Measurements from ENCODE around the gene CCNQ.

CCNQ gene

GRCh38 chrX:153562546-153562945 lies 36.4 kb downstream of the CCNQ start:
- no peaks in the 10 kb centered on the region for H3K9me3 Mint-ChIP-seq
- no peaks in the 10 kb centered on the region for H3K36me3 Mint-ChIP-seq (ENCODE audit: low read depth)
- H3K27ac Mint-ChIP-seq = no peak overlapping the region
- no peaks in the 10 kb centered on the region for H3K27me3 Mint-ChIP-seq
- no peak overlapping the region for H3K4me3 Mint-ChIP-seq
- H3K4me1 Mint-ChIP-seq (ENCODE audit: low read depth) = no peaks in the 10 kb centered on the region

- Mint-ChIP-seq H3K4me1 (ENCODE audit: low read depth) (no peaks in the 10 kb centered on the region), H3K4me3 (no peak overlapping the region), H3K27ac (no peak overlapping the region), H3K36me3 (ENCODE audit: low read depth) (no peaks in the 10 kb centered on the region), H3K9me3 (no peaks in the 10 kb centered on the region), H3K27me3 (no peaks in the 10 kb centered on the region)
Measured at GRCh38 chrX:153561337-153561736, 37.6 kb downstream of the CCNQ start.

GRCh38 chrX:153560466-153560865 lies 38.5 kb downstream of the CCNQ start:
- Mint-ChIP-seq H3K36me3 (ENCODE audit: low read depth) (no peaks in the 10 kb centered on the region), H3K4me1 (ENCODE audit: low read depth) (no peaks in the 10 kb centered on the region), H3K9me3 (no peaks in the 10 kb centered on the region), H3K27me3 (no peaks in the 10 kb centered on the region), H3K27ac (no peak overlapping the region), H3K4me3 (no peak overlapping the region)

GRCh38 chrX:153560000-153560399 lies 38.9 kb downstream of the CCNQ start:
- Mint-ChIP-seq H3K27ac (no peak overlapping the region), H3K27me3 (no peaks in the 10 kb centered on the region), H3K4me3 (no peak overlapping the region), H3K36me3 (ENCODE audit: low read depth) (no peaks in the 10 kb centered on the region), H3K4me1 (ENCODE audit: low read depth) (no peaks in the 10 kb centered on the region), H3K9me3 (no peaks in the 10 kb centered on the region)

- no peak overlapping the region for H3K27ac Mint-ChIP-seq
- no peak overlapping the region for H3K4me3 Mint-ChIP-seq
- no peaks in the 10 kb centered on the region for H3K36me3 Mint-ChIP-seq (ENCODE audit: low read depth)
- H3K4me1 Mint-ChIP-seq (ENCODE audit: low read depth) = no peaks in the 10 kb centered on the region
- no peaks in the 10 kb centered on the region for H3K27me3 Mint-ChIP-seq
- no peaks in the 10 kb centered on the region for H3K9me3 Mint-ChIP-seq
Measured at GRCh38 chrX:153557618-153558355, 41.2 kb downstream of the CCNQ start.

- Mint-ChIP-seq H3K4me1 (ENCODE audit: low read depth) (no peaks in the 10 kb centered on the region), H3K27ac (no peak overlapping the region), H3K4me3 (no peak overlapping the region), H3K27me3 (no peaks in the 10 kb centered on the region), H3K36me3 (ENCODE audit: low read depth) (no peaks in the 10 kb centered on the region), H3K9me3 (no peaks in the 10 kb centered on the region)
Measured at GRCh38 chrX:153556767-153557166, 42.2 kb downstream of the CCNQ start.

- no peak overlapping the region for H3K4me3 Mint-ChIP-seq
- no peaks in the 10 kb centered on the region for H3K9me3 Mint-ChIP-seq
- no peaks in the 10 kb centered on the region for H3K27me3 Mint-ChIP-seq
- no peak overlapping the region for H3K27ac Mint-ChIP-seq
- H3K36me3 Mint-ChIP-seq (ENCODE audit: low read depth) = no peaks in the 10 kb centered on the region
- H3K4me1 Mint-ChIP-seq (ENCODE audit: low read depth) = no peaks in the 10 kb centered on the region
Measured at GRCh38 chrX:153554519-153555167, 44.3 kb downstream of the CCNQ start.

GRCh38 chrX:153551135-153551534 lies 47.8 kb downstream of the CCNQ start:
- Mint-ChIP-seq H3K4me1 (ENCODE audit: low read depth) (no peaks in the 10 kb centered on the region), H3K4me3 (no peak overlapping the region), H3K36me3 (ENCODE audit: low read depth) (no peaks in the 10 kb centered on the region), H3K27ac (no peak overlapping the region), H3K27me3 (no peaks in the 10 kb centered on the region), H3K9me3 (no peaks in the 10 kb centered on the region)

- Mint-ChIP-seq H3K27me3 (no peaks in the 10 kb centered on the region), H3K9me3 (no peaks in the 10 kb centered on the region), H3K4me1 (ENCODE audit: low read depth) (no peaks in the 10 kb centered on the region), H3K4me3 (no peak overlapping the region), H3K27ac (no peak overlapping the region), H3K36me3 (ENCODE audit: low read depth) (no peaks in the 10 kb centered on the region)
Measured at GRCh38 chrX:153549807-153550206, 49.1 kb downstream of the CCNQ start.

- no peaks in the 10 kb centered on the region for H3K36me3 Mint-ChIP-seq (ENCODE audit: low read depth)
Measured at GRCh38 chrX:153549231-153549630, 49.7 kb downstream of the CCNQ start.

GRCh38 chrX:153547195-153547594 lies 51.7 kb downstream of the CCNQ start:
- no peaks in the 10 kb centered on the region for H3K4me1 Mint-ChIP-seq (ENCODE audit: low read depth)
- no peak overlapping the region for H3K4me3 Mint-ChIP-seq
- no peaks in the 10 kb centered on the region for H3K36me3 Mint-ChIP-seq (ENCODE audit: low read depth)
- no peaks in the 10 kb centered on the region for H3K9me3 Mint-ChIP-seq
- no peak overlapping the region for H3K27ac Mint-ChIP-seq
- no peaks in the 10 kb centered on the region for H3K27me3 Mint-ChIP-seq

More at GRCh38 chrX:153549231-153549630, 49.7 kb downstream of the CCNQ start:
- no peaks in the 10 kb centered on the region for H3K27me3 Mint-ChIP-seq
- no peak overlapping the region for H3K27ac Mint-ChIP-seq
- no peaks in the 10 kb centered on the region for H3K4me1 Mint-ChIP-seq (ENCODE audit: low read depth)
- no peak overlapping the region for H3K4me3 Mint-ChIP-seq
- H3K9me3 Mint-ChIP-seq = no peaks in the 10 kb centered on the region

GRCh38 chrX:153546386-153546785 lies 52.6 kb downstream of the CCNQ start:
- no peaks in the 10 kb centered on the region for H3K4me1 Mint-ChIP-seq (ENCODE audit: low read depth)
- no peaks in the 10 kb centered on the region for H3K36me3 Mint-ChIP-seq (ENCODE audit: low read depth)
- H3K27ac Mint-ChIP-seq = no peak overlapping the region
- H3K4me3 Mint-ChIP-seq = no peak overlapping the region
- no peaks in the 10 kb centered on the region for H3K9me3 Mint-ChIP-seq
- H3K27me3 Mint-ChIP-seq = no peaks in the 10 kb centered on the region

- no peaks in the 10 kb centered on the region for H3K4me1 Mint-ChIP-seq (ENCODE audit: low read depth)
- no peaks in the 10 kb centered on the region for H3K9me3 Mint-ChIP-seq
- H3K36me3 Mint-ChIP-seq (ENCODE audit: low read depth) = no peaks in the 10 kb centered on the region
- H3K27ac Mint-ChIP-seq = no peak overlapping the region
- H3K4me3 Mint-ChIP-seq = no peak overlapping the region
- H3K27me3 Mint-ChIP-seq = no peaks in the 10 kb centered on the region
Measured at GRCh38 chrX:153544727-153545126, 54.2 kb downstream of the CCNQ start.

- no peaks in the 10 kb centered on the region for H3K36me3 Mint-ChIP-seq (ENCODE audit: low read depth)
- no peaks in the 10 kb centered on the region for H3K27me3 Mint-ChIP-seq
- H3K4me3 Mint-ChIP-seq = no peak overlapping the region
- no peak overlapping the region for H3K27ac Mint-ChIP-seq
- no peaks in the 10 kb centered on the region for H3K4me1 Mint-ChIP-seq (ENCODE audit: low read depth)
- H3K9me3 Mint-ChIP-seq = no peaks in the 10 kb centered on the region
Measured at GRCh38 chrX:153539979-153540358, 59.0 kb downstream of the CCNQ start.

GRCh38 chrX:153539171-153539978 lies 59.6 kb downstream of the CCNQ start:
- Mint-ChIP-seq H3K4me1 (ENCODE audit: low read depth) (no peaks in the 10 kb centered on the region), H3K27ac (no peak overlapping the region), H3K9me3 (no peaks in the 10 kb centered on the region), H3K4me3 (no peak overlapping the region), H3K36me3 (ENCODE audit: low read depth) (no peaks in the 10 kb centered on the region), H3K27me3 (no peaks in the 10 kb centered on the region)
